NCI-H146 treated with DMSO at 0.1 percent for 48 hours (cell line): ENCODE data around the gene SLC22A4.

Experiments used
- DNase-seq: peaks from one replicate; lab custom pipeline; 2025; ENCODE audit not compliant: unreplicated experiment; lab: John Stamatoyannopoulos, UW

The SLC22A4 gene

DNA sequence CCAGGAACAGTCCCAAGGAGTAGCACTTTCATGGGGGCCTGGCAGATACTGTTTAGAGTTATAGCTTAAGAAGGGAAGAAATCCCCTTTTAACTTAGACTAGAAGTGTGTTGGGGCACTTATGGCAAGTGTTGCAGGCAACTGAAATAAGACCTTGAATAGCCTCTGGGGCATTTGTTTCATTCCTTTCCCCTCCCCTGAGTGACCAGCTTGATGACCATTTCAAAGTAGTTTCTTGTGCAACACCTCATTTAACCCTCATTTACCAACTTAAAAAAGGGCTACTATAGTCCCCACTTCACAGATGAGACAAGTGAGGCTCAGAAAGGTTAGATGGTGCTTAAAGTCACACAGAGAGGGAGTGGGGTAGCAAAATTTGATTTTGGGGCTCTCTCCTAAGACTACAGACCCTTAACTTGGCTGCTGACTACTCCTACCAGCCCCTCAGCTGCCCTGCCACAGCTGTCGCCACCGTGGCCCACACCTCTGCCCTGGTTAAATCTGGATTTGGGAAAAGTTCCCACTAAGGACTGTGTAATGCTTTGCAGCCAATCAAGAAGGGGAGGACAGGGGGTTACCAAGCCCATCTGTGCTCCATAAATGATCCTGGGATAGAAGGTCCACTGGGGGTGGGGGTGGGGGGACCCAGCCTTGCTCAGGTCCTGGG, 31.2 kb upstream of the SLC22A4 start:
- DNase-seq = no peak

DNA sequence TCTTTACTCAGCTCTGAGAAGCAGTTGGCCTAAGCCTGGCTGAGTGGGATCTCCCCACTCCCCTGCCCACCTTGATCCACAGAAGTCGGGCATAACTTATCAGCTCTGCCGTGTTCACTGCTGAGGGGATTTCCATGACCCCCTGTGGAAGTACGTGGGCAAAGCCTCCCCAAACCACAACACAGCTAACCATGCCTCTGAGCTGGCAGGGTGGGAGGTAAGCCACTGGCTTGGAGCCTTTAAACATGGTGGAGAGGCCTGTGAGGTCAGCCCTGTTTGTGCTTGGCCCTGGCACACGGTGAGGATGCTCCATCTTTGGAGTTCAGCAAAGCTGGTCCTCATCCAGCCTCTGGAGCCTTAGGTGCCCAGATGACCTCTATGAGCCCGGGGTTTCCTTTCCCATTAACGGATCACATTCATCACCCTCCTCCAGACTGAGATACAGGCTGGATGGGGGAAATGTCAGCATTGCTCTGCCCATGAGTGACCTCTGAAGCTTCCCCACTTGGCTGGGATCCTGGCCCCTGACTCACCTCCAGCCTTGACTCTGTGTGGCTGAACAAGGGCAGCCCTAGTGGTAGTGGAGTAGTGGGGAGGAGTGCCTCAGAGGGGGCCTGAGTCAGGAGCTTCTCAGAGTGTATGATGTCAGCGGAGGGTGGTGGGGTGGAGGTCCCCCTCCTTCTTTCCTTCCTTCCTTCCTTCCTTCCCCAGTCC, 30.5 kb upstream of the SLC22A4 start:
- no peak for DNase-seq

DNA sequence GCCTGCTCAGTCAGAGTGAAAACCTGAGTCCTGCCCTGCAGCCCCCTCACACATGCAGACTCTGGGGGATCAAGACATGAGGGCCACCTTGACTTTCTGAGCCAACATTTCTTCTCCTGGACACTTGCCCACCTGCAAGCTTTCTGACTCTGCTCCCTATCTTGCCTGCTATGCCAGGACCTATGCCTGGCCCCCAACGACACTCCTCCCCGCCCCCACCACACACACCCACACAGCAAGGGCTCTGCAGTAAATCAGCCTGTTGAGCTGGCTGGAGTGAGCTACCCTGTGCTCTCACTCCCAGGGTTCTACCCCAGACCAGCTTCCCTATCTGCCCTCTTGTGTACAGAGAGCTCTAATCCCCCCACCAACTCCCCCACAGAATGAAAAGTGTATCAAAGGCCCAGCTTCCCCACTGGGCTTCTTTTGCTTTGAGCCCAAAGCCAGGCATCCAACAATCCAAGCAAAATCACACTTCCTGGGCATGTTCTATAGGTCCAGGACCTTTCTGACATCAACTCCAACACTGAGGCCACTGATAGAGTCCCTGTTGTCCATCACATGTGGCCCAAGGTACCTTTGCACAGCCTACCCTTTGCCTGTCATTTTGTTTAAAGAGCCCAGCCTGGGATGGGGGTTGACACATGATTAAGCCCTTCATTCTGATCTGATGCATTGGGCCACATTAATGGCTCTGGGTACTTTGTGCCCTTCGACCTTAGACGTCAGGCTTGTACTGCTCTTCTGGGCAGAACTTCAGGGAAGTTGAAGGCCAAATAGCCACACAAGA, 29.5 kb upstream of the SLC22A4 start:
- DNase-seq = no peak

DNA sequence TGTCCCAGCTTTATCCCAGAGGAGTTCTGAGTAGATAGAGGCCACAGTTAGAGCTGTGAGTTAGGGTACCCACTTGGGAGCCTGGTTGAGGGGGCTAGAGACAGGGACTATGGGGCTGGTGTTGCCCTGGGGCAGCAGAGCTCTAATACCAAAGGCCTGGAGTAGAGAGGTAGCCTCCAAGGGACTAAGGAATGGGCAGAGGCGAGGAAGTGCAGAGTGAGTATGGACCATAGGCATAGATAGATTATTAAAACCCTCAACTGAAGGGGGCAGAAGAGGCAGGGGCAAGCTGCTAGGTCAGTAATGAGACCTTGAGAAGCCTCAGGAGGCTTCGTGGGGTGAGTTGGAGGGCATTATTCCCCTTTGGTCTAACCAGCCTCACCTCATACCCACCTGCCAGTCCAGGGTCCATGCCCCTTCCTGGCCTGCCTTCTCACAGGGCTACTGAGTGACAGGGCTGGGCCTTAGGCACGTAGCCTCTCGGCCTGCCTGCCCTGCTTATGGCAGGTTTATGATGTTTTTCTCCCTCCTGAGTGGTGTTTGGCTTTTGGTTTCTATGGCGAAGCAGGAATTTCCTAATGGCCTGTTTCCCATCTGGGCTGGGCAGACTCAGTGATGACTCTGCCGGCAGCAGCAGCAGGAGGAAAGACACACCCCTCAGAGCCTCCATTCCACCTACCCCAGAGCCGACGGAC, 28.7 kb upstream of the SLC22A4 start:
- DNase-seq = no peak

DNA sequence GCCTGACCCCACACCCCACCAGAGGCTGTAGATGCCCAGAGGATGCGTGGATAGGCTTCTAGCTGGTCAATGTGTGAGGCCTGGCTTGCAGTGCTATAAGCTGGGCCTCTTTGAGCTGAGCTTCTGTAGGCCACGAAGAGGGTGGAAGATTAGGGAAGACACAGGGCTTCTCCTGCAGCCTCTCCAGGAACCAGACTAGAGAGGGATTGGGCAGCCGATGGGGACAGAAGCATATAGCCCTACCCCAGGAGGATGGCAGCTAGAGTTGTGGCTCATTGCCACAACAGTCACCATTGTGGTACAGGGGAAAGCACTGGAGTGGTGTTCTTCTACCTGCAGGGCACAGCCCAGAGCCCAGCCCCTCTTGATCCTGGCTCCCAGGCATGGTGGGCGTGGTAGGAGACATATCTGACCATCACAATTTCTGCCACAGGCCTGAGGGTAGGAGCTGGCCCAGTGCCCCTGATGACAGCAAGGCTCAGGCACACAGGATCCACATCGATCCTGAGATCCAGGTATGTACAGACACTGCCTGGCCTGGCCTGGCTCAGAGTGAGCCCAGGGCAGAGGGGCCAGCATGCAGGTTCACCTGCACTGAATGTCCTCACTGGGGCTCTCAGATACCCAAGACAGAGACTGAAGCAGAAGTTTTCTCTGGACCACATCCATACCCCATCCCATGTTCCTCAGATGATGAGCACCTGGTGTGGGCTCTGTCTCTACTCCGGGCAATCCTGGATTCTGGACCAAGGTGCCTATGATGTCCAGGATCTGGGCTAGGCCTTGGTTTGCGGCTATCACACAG, 28.0 kb upstream of the SLC22A4 start:
- DNase-seq = no peak

DNA sequence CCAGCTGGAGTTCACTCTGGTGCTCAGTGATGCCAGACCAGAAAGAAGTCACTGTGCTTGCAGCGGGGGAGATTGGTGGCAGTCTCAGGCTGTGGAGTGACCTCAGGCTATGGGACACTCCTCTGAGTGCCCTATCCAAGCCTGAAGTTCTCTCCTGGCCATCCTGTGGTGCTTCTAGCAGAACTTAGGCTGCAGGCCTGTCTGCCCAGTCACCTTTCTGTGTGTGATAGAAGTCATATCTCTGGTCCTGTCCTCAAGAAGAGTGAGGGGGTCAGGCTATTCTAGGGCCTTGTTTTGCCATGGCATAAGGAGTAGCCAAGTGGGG, 27.4 kb upstream of the SLC22A4 start:
- DNase-seq = no peak

DNA sequence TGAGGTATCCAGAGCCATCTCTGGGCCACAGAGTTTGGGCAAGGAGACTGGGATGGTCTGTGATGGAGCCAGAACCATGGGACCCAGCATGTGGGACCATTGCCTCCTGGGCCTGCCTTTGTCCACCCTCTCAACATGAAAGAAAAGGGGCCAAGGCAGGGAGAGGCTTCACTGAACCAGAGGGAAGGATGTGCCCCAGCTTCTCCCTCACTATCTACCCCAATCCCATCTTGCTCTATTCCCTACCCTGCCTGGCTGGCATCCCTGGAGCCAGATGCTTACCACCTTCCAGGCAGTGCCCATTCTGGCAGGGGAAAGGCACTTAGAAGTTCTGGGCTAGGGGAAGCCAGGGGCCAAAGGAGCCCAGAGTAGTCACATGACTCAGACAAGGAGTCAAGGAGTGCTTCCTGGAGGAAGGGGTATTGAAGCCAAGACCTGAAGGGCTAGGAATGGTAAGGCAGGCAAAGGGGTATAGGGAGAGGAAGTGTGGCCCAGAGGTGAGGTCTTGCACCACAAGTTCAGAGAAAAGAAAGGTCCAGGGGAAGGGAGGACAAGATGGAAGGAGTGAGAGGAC, 26.9 kb upstream of the SLC22A4 start:
- DNase-seq = no peak

DNA sequence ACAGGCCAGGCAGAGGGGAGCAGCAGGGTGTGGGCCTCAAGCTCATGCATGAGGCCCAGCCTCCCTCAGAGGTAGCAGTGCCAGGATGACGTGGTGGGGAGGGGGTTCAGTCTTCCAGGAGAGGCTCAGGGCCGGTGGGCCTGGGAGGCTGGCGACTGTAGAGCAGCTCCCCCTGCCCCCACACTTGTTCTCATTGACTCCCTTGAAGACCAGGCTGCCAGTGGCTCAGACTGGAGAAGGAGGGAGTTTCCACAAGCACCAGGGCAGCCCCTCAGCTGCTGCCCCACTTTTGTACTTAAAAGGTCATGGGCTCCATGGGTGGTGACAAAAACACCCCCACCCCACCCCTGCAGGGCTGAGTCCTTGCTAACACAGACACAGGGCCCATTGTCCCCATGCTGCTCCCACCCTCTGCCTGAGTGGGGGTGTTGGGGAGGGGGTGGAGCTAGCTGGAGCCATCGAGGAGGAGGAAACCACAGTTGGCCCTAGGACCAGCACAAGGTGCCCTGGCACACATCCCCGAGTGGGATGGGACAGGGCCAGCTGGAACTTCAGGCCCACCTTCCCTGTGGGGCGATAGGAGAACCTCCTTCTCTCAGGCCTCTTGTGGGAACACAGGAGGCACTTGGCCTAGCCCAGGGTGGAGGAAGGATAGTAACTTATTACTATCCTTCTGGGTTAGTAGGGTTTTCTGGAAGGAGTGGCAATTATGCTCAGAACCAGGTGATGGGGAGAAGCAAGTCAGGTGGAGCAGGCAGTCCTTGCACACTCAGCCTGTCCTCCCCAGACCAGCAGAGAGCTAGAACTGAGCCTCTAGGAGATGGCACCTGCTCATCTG, 26.0 kb upstream of the SLC22A4 start:
- no peak for DNase-seq

DNA sequence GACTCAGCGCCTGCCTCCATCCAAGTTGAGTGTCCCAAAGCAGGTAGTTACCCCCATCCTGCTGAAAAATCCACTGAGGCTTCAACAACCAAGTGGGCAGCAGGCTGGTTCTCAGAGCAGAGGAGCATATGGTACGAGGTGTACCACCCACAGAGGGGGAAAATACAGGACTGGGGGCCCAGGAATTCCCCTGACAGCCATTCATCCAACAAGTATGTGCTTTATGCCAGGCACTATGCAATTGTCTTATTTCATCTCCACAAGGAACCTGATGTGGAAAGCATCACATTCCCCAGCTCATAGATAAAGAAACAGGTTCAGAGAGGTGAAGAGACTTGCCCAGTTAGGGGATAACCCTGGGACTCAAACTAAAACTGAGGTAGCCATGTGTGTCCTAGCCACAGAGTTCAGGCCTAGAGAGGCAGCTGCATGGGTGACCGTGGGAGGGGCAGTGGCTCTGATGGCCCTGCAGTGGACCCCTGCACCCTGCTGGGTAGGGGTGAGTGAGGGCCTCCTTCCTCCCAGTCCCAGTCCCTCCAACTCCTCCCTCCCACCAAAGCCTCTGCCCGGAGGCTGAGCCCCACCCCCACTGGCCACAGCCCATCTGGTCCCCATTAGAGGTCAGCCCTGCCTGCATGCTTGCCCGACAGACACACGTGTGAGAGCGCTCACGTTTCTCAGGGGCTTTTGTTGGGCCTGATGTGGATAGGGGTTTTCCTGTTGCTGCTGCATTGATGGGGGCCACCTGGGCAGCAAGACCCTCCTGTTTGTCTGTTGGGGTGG, 25.2 kb upstream of the SLC22A4 start:
- DNase-seq = no peak

DNA sequence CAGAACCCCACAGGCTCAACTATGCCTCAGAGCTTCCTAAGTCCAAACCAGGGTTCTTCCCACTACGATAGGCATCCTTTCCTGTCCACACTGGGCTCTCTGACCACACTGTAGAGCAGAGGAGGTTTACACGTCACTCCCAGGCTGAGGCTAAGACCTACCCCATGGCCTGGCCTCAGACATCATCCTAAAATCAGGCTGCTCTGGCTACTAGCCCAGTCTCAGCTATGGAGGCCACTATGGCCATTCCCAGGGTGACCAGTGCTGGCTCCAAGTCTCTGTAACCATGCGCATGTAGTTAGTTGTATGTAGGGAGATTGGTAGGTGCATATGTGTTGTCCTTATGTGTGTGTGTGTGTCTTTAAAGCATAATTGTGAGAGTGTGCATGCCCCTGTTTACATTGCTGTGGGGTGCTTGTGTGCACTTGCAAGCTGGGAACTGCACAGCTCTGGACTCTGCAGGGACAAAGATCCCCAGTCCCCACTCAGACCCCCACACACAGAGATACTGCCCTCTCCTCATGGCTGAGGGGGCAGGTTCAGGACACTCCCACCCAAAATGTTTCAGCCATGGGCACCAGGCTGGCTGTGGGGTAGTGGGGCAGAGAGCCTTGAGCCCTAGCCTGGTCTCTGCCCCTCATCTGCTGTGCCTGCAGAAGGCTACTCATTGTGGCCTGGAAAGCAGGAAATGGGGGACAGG, 24.4 kb upstream of the SLC22A4 start:
- no peak for DNase-seq

DNA sequence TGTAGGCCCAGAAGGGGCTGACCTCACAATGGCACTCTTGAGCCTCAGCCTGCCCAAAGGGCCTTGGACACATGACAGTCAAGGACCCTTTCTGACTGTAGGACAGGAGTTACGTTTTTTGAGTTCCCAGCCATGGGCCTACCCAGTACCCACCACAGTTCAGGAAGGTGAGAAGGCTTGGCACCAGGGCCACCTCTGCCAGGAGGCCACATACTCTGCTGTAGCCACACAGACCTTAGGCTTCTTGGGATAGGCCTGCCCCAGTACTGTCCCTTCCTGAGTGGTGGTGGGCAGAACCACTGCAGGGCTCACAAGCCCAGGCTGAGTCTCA, 23.9 kb upstream of the SLC22A4 start:
- no peak for DNase-seq

DNA sequence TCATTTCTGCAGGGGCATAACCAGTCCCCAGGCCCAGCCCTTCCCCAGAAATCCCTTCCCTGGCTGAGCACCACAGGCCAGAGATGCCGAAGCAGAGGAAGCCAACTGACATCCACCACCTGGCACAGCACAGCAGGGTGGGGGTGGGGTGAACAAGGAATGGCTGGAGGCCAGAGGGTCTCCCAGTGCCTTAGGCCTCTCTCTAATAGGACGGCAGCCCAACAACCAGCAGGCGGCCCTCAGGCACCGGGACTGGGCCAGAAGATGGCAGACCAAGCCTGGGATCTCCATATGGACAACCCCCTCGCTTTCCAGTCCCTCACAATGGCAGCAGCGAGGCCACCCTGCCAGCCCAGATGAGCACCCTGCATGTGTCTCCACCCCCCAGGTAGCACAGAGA, 23.5 kb upstream of the SLC22A4 start:
- DNase-seq = no peak

DNA sequence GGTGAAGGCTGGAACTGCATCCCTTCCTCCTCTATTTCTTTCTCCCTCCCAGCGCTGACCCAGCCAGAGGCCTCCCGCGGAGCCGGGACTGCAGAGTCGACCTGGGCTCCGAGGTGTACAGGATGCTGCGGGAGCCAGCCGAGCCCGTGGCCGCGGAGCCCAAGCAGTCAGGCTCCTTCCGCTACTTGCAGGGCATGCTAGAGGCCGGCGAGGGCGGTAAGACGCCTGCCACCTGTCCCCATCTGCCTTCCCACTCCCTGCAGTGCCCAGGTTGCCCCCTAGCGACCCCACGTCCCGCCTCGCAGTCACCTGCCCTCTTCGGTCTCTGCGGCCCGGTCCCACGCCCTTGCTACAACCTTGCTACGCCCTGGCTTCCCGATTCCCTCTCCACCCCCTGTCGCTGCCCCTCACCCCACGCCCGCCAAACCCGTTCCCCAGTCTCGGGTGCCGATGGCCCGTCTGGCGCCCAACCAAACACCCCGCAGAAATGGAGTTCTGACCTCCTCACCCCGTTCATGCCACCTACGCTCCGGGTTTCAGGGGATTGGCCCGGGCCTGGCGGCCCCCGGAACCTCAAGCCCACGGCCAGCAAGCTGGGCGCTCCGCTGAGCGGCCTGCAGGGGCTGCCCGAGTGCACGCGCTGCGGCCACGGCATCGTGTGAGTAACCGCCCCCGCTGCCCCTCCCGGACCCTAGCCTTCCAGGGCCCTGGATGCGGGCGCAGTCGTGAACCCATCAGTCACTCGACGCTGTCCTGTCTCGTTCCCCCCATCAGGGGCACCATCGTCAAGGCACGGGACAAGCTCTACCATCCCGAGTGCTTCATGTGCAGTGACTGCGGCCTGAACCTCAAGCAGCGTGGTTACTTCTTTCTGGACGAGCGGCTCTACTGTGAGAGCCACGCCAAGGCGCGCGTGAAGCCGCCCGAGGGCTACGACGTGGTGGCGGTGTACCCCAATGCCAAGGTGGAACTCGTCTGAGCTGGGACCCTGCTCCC, 22.6 kb upstream of the SLC22A4 start:
- no peak for DNase-seq

DNA sequence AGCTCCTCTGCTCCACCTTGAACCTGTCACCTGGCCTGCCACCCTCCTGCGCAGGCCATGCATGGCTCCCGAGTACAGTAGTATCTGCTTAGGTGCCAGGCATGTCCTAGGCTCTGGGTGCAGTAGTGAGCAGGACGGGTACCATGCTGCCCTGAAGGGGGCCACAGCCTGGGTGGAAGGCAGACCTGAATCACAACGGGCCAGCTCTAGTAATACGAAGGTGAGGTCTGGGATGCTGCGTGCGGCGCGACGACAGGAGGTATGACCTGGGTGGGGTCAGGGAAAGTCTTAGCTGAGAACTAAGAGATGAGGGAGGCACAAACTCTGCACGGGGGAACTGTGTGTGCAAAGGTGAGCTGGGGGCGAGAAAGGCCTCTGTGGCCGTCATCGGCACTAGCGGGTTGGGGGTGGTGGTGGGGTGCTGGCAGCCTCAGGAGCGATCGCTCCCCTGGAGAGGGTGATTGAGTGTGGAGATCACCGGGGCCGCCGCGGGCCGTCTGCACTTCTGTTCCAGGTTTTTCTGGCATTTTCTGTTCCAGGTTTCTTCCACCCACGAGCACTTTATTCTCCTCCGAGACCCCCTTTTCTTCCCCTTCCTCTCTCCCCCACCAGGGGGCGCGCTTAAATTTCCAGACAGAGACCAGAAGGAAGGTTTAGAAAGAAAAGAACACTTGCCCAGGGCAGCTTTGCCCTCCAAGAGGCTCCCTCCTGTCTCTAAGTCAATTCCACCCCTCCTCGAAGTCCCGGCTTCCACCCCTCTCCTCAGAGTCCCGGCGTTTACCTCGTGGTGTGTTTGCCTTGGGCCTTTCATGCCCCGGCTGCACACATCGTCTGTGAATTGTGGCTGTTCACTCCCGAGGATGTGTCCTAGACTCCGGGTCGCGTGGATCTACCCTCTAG, 21.6 kb upstream of the SLC22A4 start:
- peak; percentile 30 for DNase-seq

DNA sequence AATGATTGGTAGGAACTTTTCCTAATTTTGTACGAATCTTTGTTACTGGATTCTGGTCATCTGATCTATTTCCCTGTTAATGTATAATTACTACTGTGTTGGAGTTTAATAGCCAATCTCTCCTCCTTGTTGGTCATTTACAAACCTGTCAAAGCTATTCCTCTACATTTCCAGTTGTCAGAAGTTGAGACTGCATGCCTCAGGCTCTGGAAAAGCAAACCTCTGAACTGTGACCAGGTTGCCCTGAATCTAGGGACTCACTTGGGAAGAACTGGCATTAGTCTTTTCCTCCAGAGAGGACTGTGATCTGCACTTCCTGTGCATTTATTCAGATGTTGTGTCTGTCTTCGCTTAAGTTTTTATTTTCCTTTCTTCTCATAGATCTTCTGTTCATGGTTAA, 20.6 kb upstream of the SLC22A4 start:
- no peak for DNase-seq
